Measurements from ENCODE around the gene ASAP3. TPM values are rescaled to one million over a fixed set of nuclear protein-coding genes. Genes with fewer than 3 reads are reported as not detected.

ASAP3 gene
- total RNA-seq, 1 donor from 2014 or later: 36.4 TPM

DNA sequence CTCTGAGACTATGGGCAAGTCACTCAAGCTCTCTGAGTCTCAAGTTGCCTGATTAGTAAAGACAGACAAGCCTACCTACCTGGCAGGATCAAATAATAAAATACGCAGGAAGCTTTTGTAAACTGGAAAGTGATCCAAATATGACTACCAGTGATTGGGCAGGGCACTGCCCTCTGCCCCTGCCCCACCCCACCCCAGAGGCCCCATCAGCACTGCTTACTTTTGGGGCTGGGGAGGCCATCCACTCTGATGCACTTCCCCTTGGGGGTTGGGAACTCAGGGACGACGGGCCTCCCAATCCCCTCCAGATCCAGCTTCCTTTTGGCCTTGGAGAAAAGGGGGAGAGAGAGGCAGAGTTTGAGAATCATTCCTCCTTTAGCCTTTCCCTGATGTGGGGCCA lies 40.2 kb upstream of the ASAP3 start:
- Mint-ChIP-seq H3K4me1 (ENCODE audit: unreplicated experiment) (peaks cover 7% of the 10 kb centered on the region), H3K4me3 (ENCODE audit: unreplicated experiment) (no peak overlapping the region)
- no peak for DNase-seq (ENCODE audit: low spot score)

DNA sequence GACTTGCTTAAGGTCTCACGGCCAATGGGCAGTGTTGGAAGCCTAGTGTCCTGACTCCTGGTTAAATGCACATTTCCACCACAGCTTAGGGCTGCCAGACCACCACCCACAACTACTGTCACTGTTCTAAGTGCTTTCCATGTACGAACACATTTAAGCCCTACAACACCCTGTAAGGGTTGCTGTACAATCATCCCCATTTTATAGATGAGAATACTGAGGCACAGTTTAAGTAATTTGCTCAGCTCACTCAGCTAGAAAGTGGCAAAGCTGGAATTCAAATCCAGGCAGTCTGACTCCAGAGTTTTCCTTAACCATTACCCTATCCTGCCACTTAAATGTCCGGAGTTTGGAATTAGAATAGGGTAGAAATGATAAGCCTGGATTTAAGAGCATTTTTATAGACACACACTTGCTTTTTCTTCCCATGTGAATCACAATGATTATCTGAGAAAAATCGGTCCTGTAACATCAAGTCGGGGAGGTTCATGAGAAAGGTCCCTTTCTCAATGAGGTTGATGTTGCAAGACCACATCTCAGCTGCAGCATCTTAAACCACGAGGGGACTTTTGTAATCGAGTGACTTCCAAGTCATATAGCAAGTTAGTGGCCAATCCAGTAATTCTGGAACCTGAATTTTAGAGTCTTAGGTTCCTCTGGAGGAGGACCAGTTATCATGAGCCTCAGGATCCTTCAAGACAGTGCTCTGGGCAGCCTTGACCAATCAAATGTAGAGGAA lies 38.4 kb upstream of the ASAP3 start:
- no peaks in the 10 kb centered on the region for H3K36me3 Mint-ChIP-seq (ENCODE audit: low read depth, unreplicated experiment)
- H3K4me3 Mint-ChIP-seq (ENCODE audit: unreplicated experiment): no peak overlapping the region
- H3K9me3 Mint-ChIP-seq (ENCODE audit: unreplicated experiment): no peaks in the 10 kb centered on the region
- TF ChIP-seq, protein P1, sequence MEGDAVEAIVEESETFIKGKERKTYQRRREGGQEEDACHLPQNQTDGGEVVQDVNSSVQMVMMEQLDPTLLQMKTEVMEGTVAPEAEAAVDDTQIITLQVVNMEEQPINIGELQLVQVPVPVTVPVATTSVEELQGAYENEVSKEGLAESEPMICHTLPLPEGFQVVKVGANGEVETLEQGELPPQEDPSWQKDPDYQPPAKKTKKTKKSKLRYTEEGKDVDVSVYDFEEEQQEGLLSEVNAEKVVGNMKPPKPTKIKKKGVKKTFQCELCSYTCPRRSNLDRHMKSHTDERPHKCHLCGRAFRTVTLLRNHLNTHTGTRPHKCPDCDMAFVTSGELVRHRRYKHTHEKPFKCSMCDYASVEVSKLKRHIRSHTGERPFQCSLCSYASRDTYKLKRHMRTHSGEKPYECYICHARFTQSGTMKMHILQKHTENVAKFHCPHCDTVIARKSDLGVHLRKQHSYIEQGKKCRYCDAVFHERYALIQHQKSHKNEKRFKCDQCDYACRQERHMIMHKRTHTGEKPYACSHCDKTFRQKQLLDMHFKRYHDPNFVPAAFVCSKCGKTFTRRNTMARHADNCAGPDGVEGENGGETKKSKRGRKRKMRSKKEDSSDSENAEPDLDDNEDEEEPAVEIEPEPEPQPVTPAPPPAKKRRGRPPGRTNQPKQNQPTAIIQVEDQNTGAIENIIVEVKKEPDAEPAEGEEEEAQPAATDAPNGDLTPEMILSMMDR (IDR thresholded peaks at IDR 0.05; ENCODE audit: unreplicated experiment): no peak
- H3K27me3 Mint-ChIP-seq (ENCODE audit: unreplicated experiment): peaks cover 7% of the 10 kb centered on the region
- DNase-seq (ENCODE audit: low spot score): no peak
- peaks cover 7% of the 10 kb centered on the region for H3K4me1 Mint-ChIP-seq (ENCODE audit: unreplicated experiment)
- no peak overlapping the region for H3K27ac Mint-ChIP-seq (ENCODE audit: unreplicated experiment)

More for the DNA sequence above, 40.2 kb upstream of the ASAP3 start:
- TF ChIP-seq, protein P1 (IDR thresholded peaks at IDR 0.05; ENCODE audit: unreplicated experiment): no peak
- Mint-ChIP-seq H3K27me3 (ENCODE audit: unreplicated experiment) (peaks cover 7% of the 10 kb centered on the region), H3K9me3 (ENCODE audit: unreplicated experiment) (no peaks in the 10 kb centered on the region), H3K27ac (ENCODE audit: unreplicated experiment) (no peak overlapping the region), H3K36me3 (ENCODE audit: low read depth, unreplicated experiment) (no peaks in the 10 kb centered on the region)

DNA sequence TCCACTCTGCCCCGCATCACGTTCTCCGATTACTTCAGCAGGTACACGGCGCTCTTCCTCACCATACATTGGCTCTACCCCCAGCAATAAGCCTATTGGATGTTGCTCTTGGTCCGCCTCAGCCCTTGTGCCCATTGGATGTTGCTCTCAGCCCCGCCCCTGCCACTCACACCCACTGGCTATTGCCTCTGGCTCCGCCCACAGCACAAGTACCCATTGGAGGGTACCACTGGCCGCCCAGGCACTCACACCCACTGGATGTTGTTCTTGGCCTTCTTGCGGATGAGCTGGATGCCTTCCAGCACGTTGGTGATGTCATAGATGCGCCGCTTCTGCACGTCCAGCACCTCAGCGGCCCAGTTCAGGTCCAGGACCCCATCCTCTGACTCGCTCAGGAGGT lies 37.6 kb upstream of the ASAP3 start:
- Mint-ChIP-seq H3K4me1 (ENCODE audit: unreplicated experiment) (peaks cover 7% of the 10 kb centered on the region), H3K4me3 (ENCODE audit: unreplicated experiment) (no peak overlapping the region), H3K9me3 (ENCODE audit: unreplicated experiment) (no peaks in the 10 kb centered on the region), H3K27ac (ENCODE audit: unreplicated experiment) (no peak overlapping the region), H3K27me3 (ENCODE audit: unreplicated experiment) (peaks cover 7% of the 10 kb centered on the region), H3K36me3 (ENCODE audit: low read depth, unreplicated experiment) (no peaks in the 10 kb centered on the region)
- DNase-seq (ENCODE audit: low spot score): no peak
- TF ChIP-seq, protein P1 (IDR thresholded peaks at IDR 0.05; ENCODE audit: unreplicated experiment): no peak

- H3K9me3 Mint-ChIP-seq (ENCODE audit: unreplicated experiment): no peaks in the 10 kb centered on the region
- H3K4me1 Mint-ChIP-seq (ENCODE audit: unreplicated experiment): no peaks in the 10 kb centered on the region
- peaks cover 4% of the 10 kb centered on the region for H3K27me3 Mint-ChIP-seq (ENCODE audit: unreplicated experiment)
- H3K36me3 Mint-ChIP-seq (ENCODE audit: low read depth, unreplicated experiment): no peaks in the 10 kb centered on the region
- TF ChIP-seq, protein P1 (IDR thresholded peaks at IDR 0.05; ENCODE audit: unreplicated experiment): no peak
- no peak overlapping the region for H3K27ac Mint-ChIP-seq (ENCODE audit: unreplicated experiment)
- no peak overlapping the region for H3K4me3 Mint-ChIP-seq (ENCODE audit: unreplicated experiment)
- no peak for DNase-seq (ENCODE audit: low spot score)
These were observed 33.6 kb upstream of the ASAP3 start for GRCh38 chr1:23517581-23517980.

DNA sequence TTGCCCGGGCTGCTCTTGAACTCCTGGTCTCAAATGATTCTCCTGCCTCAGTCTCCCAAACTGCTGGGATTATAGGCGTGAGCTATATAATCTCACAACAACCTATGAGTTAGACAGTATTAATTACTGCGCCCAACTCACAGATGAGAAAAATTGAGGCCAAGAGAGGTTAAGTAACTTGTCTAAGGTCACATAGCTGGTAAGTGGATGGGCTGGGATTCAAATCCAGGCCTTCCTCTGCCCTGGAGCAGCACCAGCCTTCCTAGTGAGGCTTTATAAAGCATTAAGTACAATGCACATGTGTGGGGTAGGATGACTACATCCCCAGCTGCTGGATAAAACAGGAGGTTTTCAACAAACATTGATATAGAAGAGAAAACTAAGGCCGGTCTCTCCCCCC lies 31.9 kb upstream of the ASAP3 start:
- TF ChIP-seq, protein P1 (IDR thresholded peaks at IDR 0.05; ENCODE audit: unreplicated experiment): no peak

More for the DNA sequence above, 31.9 kb upstream of the ASAP3 start:
- H3K27me3 Mint-ChIP-seq (ENCODE audit: unreplicated experiment): no peaks in the 10 kb centered on the region
- H3K4me3 Mint-ChIP-seq (ENCODE audit: unreplicated experiment): no peak overlapping the region
- H3K27ac Mint-ChIP-seq (ENCODE audit: unreplicated experiment): no peak overlapping the region
- no peaks in the 10 kb centered on the region for H3K9me3 Mint-ChIP-seq (ENCODE audit: unreplicated experiment)
- no peak for DNase-seq (ENCODE audit: low spot score)
- no peaks in the 10 kb centered on the region for H3K36me3 Mint-ChIP-seq (ENCODE audit: low read depth, unreplicated experiment)
- H3K4me1 Mint-ChIP-seq (ENCODE audit: unreplicated experiment): no peaks in the 10 kb centered on the region

All from endothelial cell (in vitro differentiated cells).